Kasumi-1 (cell line): ENCODE results near the gene HEMGN.

ENCODE experiments used
- DNase-seq, 2 experiments: peaks; one replicate each; lab custom pipeline; 2025; lab: John Stamatoyannopoulos, UW

Gene HEMGN

DNA sequence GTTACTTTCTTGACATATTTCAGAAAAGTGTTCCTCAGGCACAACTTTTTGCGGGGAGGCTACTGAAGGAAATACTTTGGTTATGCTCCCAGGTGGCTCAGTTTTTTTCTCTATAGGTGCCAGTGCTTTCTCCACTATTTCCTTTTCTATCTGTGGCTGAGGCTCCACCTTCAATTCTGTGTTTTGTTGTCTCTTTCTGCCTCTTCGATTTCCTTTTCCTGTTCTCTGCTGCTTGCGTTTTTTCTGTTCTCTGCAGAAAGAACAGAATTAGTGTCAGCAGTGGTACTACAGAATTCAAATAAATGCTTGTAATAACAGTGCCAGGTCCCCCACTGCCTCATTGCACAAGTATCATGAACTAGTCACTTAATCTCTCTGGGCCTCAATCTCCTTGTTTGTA is 7.0 kb downstream of the HEMGN start:
- DNase-seq: no peak

GRCh38 chr9:97928986-97929604 is 8.9 kb downstream of the HEMGN start:
- no peak for DNase-seq

GRCh38 chr9:97925497-97926334 is 12.3 kb downstream of the HEMGN start:
- no peak for DNase-seq

- DNase-seq: peak; percentile 60 to 77
These were observed 13.6 kb downstream of the HEMGN start for GRCh38 chr9:97924386-97924785.

- DNase-seq: peak; percentile 87 to 92
These were observed 14.4 kb downstream of the HEMGN start for GRCh38 chr9:97923529-97924108.

DNA sequence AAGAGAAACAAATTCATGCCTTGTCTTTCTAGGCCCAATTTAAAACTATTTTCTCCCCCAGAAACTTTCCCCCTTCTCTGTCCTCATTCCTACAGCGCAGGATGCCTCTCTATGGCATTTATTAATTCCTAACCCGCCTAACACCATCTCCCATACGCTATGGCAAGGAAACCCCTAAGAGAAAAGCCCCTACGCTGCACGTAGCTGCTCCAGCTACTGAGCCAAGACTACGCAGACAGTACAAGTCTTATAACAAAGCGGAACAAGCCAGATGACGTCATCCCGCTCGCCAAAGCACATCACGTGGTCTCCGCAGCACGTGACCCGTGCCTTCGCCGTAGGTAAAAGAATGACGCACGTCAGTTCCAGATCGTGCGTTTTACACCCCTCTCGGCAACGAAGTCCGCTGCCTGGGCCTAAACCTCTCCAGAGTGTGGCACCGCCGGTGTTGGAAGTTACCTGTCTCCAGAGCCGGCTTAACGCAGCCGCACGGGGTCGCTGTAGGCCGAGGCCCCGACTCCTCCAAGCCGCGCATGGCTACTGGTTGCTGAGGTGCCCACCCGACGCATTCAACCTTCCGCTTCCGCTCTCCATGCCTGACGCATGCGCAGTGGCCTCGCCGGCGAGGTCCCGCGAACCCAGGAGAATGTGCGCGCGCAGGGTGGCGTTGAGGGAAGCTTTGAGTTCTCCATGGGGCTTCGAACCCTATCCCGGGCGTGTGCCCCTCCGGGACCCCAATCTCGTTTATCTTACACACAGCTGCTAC is 15.8 kb downstream of the HEMGN start, which contains the start of gene TRMO:
TSS of gene TRMO (minus strand) at position 542 of the 766 bp plus-strand sequence. CDS start at position 535, 7 bp downstream.
- peak; percentile 93 for DNase-seq

DNA sequence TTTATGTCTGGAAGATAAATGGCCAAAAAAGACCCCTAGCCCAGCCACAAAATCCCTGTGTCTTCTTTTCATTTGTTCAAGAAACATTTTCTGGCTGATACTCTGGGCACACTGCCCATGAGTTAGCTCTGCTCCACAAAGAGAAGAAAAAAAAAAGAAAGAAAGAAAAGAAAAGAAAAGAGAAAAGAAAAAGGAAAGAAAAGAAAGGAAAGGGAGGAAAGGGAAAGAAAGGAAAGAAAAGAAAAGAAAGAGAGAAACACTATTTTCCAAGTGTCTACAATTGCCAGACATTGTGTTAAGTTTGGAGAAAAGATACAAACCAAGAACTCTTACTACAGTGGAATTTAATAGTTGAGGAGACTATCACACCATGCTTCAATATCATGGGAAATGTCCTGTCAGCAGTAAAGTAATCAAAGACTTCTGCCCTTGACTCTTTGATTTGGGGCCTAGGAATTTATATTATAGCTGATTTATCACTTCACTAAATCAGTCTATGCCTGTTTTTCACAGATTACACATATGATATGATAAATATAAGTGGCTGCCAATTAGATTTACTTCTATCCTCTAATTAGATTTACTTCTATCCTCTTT is 18.7 kb downstream of the HEMGN start:
- no peak for DNase-seq

DNA sequence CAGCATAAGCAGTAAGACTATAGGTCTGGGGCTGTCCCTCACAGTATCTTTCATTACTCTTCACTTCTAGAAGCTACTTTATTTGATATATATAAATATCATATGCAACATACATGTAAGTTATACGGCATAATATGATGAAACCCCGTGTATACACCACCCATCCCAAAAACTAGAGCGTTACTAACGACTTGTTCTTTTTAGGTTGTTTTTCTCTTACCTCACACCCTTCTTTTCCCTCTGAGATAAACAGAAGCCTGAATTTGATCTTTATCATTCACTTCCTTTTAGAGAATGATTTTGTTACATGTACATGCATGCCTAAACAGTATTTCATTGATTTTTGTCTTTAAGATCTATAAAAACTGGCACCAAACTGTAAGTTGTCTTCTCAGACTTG is 19.4 kb downstream of the HEMGN start:
- DNase-seq: no peak

DNA sequence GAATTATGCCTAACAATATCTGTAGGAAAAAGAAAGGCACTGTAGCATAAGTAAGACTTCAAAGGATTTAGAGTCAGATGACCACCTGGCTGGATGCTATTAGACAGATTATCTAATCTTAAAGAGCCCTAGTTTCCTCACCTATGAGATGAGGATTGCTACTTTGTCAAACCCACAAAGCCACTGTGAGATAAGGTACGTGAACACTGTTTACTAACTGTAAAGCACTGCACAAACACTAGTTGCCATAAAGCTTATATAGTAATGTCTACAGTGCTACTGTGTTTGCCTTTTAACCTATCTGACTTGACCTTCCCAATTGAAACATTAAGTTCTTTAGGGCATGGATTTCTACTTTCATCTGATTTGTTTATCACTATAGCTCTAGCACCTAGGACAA is 26.0 kb downstream of the HEMGN start:
- DNase-seq: no peak

DNA sequence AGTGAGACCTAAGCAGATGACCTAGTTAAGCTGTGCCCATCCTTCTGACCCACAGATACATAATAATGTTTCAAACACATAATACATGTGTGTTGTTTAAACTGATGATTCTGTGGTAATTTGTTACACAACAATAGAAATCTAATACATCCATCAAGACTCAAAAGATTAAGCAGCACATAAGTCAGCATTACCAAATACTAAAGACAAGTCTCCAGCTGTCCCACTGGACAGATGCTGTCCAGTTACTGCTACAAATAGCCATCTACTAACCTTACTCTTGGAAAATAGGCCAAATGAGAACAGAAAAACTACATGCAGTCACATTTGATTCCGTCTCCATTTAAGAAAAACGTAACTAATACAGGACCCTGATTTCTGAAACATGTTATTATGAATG is 26.4 kb downstream of the HEMGN start:
- no peak for DNase-seq

- no peak for DNase-seq
These were observed 27.6 kb downstream of the HEMGN start for GRCh38 chr9:97910357-97910756.

DNA sequence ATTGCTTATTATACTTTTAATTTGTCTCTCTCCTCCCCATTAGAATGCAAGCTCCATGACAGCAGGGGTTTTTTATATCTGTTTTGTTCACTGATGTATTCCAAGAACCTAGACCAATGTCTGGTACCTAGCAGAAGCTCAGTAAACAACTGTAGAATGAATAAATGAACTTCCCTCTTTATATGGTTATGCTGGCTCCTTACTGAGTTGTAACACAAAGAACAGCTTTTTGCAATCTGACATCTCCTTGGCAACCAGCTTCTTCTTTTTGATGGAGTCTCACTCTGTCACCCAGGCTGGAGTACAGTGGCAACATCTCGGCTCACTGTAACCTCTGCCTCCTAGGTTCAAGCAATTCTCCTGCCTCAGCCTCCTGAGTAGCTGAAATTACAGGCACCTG is 29.3 kb downstream of the HEMGN start:
- peak; percentile 38 to 79 for DNase-seq

DNA sequence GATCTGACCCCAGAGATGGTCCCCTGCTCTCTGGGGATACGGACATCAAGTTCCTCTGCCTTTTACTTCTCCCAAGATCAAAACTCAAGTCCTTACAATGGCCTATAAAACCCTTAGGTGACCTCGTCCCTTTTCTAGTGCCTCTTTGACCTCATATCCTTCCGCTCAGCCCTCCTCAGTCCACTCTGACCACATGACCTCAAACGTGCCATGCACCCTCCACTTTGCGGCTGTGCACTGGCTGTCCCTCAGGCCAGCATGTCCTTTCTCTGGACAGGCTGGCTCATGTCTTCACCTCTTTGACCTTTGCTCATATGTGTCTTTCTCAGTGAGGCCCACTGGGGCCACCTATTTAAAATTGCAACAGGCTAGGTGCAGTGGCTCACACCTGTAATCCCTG is 30.3 kb downstream of the HEMGN start:
- no peak for DNase-seq

- peak; percentile 50 to 68 for DNase-seq
These were observed 30.9 kb downstream of the HEMGN start for GRCh38 chr9:97907046-97907445.

DNA sequence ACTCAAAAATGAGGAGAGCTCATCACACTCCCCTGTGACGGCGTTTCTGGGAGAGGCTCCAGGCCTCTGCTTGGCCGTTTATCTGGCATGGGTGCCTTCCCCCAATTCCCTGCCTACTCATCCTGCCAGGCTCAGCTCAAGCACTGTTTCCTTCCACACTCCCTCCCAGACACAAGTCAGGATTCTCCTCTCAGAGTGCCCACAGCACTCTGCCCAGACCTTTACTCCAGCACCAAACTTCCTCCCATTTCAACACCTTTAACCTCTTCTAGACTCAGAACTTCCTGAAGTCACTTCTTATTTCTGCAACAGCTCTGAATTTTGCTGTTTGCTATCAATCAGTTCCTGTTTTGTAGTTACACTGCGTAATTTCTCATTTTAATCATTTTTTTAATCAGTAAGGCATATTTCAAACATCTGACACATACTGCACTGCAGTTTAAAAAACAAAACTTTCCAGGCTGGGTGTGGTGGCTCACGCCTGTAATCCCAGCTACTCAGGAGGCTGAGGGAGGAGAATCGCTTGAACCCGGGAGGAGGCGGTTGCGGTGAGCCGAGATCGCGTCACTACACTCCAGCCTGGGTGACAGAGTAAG is 31.6 kb downstream of the HEMGN start:
- DNase-seq: peak; percentile 91 to 92

DNA sequence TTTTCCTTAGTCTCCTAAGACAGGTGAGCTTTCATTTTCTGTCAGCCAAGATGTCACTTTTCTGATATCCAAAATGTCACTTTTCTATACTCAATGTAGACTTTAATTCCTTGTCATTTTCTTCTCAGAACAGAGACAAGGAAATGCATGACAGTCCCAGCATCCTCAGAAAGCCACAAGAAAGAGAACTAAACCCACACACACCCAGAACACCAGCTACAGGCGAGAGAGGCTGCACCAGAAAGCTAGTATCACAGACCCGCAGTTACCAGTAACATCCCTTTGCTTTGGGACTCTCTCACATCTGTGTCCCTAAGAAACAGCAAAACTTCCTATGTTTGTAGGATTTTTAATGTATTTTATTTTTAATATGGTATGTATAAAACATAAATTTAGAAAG is 32.7 kb downstream of the HEMGN start:
- DNase-seq: peak; percentile 22 to 51

DNA sequence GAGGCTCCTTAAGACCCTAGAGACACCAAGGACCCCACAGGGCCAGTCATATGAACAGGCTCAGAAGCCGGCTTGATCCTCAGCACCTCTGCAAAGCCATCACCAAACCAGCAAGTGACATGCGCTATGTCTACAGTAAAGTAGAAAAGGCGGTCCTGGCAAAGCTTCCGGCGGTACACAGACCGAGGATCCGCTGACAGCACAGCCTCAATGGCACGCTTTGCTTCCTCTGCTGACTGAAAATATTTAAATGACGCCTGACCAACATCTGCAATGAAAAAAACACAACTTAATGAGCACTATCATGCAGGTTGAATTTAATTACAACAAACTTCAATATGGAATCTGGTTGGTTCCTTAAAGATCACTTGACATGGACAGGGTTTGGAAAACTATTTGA is 33.2 kb downstream of the HEMGN start:
- DNase-seq: no peak

DNA sequence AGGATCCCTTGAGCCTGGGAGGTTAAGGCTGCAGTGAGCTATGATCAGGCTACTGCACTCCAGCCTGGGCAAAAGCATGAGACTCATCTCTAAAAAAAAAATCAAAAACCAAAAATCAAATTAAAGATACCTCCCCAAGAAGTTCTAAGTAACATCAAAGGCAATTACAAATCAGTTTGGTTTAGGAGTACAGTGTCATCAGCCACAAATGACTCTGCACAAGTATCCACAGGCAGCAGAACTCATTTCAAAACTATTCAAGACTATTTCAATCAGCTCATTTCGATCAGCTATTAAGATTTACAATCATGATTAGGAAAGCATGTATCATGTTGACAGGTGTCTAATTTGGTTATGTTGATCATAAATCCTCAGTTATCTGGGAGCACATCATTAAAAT is 34.8 kb downstream of the HEMGN start:
- DNase-seq: no peak

DNA sequence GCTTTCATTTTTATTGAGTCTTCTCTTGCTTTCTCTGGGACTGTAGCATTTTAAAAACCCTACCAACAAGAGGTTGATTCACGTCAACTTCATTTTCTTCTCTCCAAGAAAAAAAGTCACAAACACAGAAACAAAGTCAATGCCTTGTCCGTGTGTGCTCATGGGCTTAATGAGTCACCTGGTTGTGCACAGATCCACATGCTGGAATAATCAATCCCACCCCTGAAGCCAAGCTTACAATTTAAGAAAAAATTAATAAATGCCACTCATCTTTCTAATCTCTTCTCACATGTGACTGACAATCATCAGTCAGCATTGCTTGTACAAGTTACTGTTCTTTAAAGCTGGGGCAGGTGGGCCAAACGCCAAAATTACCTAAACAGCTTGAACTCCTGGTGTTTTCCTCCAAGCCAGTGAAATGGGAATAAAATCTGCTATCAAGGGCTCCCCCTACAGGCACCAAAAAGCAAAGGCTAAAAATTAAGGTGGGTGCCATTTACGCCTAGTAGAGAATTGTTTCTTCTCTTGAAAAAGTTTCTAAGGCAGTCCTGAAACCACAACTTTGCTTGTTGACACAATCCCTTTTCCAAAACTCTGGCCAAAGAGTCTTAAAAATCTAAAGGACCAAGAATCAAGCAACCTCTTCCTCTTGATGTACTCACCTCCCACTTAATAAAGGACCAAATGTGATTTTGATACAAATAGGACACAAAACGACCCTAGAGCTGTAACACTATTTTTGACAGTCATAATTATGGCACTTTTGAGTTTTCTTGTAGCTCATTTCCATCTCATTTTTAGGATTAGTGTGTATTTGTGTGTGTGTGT is 37.0 kb downstream of the HEMGN start:
- peak; percentile 64 for DNase-seq

DNA sequence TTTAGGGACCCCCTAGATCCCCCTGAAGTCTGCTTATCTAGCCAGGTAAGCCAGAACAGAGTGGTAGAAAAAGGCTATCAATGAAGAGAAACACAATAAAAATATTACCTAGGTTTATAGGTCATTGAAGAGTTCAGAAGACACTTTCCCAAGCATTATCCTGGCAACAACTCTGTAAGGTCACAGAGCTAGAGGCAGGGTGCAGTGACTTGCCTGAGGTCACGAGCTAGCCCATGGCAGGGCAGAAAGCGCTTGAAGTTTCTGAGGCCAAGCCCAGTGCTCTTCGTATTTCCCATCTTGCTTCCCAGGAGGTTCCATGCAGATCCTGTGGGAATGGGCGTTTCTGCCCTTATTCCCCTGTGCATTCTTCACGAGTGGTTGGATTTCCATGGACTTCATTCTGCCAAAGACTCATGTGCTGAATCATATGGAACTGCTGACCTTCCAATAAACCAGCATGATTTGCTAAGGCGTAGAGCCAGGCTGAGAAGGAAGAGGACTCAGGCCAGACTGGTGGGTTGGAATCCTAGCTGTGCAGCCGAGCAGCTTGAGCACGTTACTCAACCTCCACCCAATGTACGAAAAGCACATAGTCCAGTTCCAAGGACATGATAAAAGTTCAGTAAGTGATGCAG is 37.8 kb downstream of the HEMGN start:
- DNase-seq: no peak
